BJ (cell line): ENCODE measurements around the gene ICE1. TPM values are rescaled to one million over a fixed set of nuclear protein-coding genes. Genes with fewer than 3 reads are reported as not detected.

Experiments used
- CTCF ChIA-PET: fragments of 350-600 bp; formaldehyde crosslinking; extraction: SDS; loops from one replicate; lab custom pipeline; 2021; ENCODE audit warnings: antibody characterized with exemption, inconsistent platforms; lab: Yijun Ruan, JAX
- POLR2A ChIA-PET: fragments of 300-600 bp; sonication (Branson Sonifier 250); formaldehyde crosslinking; extraction: SDS; loops from one replicate; lab custom pipeline; 2021; ENCODE audit warnings: antibody characterized with exemption; lab: Charles Lee
- DNase-seq: peaks from one replicate; pipeline ENCODE4 v3.0.0-alpha.2; 2011; ENCODE audit warnings: low read depth
- H3K27me3 ChIP-seq: 2 replicates; pipeline ENCODE4 v1.6.0; 2011; ENCODE audit warnings: low read length; ENCODE audit not compliant: control insufficient read depth, insufficient read depth
- H3K36me3 ChIP-seq: 2 replicates; pipeline ENCODE4 v1.5.1; 2011; ENCODE audit warnings: low read length; ENCODE audit not compliant: control insufficient read depth, insufficient read depth
- H3K4me3 ChIP-seq: 2 replicates; pipeline ENCODE4 v1.5.1; 2011; ENCODE audit warnings: low read depth, mild to moderate bottlenecking, control low read depth, low read length
- CTCF ChIP-seq: IDR thresholded peaks from 2 replicates; pipeline ENCODE4 v1.5.1; 2011; ENCODE audit warnings: low read depth, mild to moderate bottlenecking, control low read depth, inconsistent platforms, low read length, moderate library complexity; ENCODE audit not compliant: insufficient read depth
- polyA plus RNA-seq: library from polyadenylated mRNA; depleted of rRNA; stranded (reverse); fragments of >200 nt; gene quantifications from 2 replicates; pipeline ENCODE4 v1.2.3, GENCODE V29; 2011

The ICE1 gene
- polyA plus RNA-seq, 1 experiment: 10.2 TPM

DNA sequence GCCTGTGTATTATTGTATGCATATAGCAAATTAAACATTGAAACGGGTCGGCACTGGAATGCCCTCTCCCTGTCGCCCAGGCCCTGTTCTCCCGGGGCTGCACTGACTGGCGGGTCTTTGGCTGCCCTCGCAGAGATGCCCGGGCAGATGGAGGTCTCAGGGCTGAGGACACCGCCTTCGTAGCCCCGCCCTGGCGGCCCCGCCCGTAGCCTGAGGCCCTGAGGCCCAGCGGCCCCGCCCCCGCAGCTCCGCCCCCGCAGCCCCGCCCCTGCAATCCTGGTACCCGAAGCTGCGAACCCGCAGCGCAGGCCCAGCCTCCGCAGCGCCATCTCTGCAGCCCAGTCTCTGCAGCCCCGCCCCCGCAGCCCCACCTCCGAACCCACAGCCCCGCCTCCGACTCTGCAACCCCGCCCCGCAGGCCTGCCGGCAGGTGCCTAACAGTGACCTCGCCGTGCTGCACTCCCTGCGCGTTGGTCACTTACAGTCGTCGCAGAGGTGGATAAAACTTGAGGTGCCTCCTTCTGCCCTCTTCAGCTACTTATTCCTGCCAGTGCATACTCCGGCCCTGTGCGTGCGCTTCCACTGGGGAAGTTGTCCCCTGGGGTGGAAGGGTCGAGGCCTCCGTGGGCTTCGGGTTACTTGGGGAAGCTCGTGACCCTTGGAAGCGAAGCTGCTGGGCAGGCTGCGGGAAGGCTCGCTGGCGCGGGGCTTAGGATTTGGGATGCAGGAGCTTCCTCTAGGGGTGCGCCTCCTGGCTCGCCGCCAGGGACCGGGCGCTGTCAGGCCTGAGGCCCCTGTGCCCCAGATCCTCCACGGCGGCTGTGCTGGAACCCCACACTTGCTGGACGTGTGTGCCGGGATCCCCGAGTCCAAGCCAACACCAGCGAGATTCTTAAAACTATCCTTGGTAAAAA is 72.3 kb downstream of the ICE1 start:
- ChIA-PET CTCF (interaction anchor here (1.1 to 3.2 kb wide), 3 partner anchors 9 to 1084 kb away, joined by 3 to 19 read pairs (median 5); no protein-coding TSS in a partner anchor), POLR2A (no interaction called here)
- no peak for TF ChIP-seq CTCF
- DNase-seq: no peak
- Histone ChIP-seq H3K27me3 (peaks cover 2% of the 10 kb centered on the region; the same call in 1 of the 2 replicates), H3K4me3 (0 out of 2 replicates have a peak overlapping the region, but pooled peaks have one; percentile 7), H3K36me3 (no peaks in the 10 kb centered on the region)

GRCh38 chr5:5497152-5497788 is 74.8 kb downstream of the ICE1 start:
- peak; percentile 83 for TF ChIP-seq CTCF
- ChIA-PET CTCF (interaction anchor here (0.6 to 3.2 kb wide), 10 partner anchors 9 to 1145 kb away, joined by 3 to 19 read pairs (median 3); no protein-coding TSS in a partner anchor), POLR2A (no interaction called here)
- Histone ChIP-seq H3K27me3 (peaks cover 2% of the 10 kb centered on the region; the same call in 1 of the 2 replicates), H3K36me3 (no peaks in the 10 kb centered on the region), H3K4me3 (no peak overlapping the region)
- DNase-seq: no peak

DNA sequence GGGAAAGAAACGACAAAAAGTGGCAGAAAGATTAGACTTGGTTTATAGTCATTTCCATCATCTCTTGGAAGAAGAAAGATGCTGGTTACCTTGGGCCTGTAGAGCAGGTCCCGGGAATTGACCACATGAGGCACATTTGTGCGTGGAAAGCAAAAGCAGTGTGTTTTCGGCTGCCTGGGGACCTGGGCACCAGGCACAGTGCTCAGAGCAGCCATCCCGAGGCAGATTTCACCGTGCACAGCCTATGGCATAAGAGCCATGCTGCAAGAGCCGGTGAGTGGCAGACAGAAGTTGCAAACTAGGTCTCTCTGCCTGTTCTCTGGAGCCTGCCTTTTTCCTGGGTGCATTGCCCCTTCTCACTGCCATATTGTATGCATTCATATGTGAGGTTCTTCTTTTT is 77.0 kb downstream of the ICE1 start:
- Histone ChIP-seq H3K27me3 (peaks cover 2% of the 10 kb centered on the region; the same call in 1 of the 2 replicates), H3K36me3 (no peaks in the 10 kb centered on the region), H3K4me3 (no peak overlapping the region)
- CTCF ChIA-PET: no interaction called here
- DNase-seq: no peak
- no peak for TF ChIP-seq CTCF
- POLR2A ChIA-PET: no interaction called here

DNA sequence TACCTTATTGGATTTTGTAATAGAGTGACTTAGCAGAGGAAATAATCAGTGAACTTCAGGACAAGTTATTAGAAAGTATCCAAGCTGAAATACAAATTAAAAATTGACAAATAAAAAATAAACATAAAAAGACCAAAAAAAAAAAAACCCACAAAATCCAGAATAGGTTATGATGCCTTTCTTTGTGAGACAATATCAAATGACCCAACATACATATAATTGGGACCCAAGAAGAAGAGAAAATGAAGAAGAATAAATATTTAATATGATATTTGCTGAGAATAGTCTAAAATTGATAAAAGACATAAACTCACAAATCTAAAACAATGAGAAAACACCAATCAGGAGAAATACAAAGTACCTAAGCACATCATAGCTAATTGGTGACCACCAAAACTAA is 81.8 kb downstream of the ICE1 start:
- DNase-seq: no peak
- POLR2A ChIA-PET: no interaction called here
- CTCF ChIA-PET: interaction anchor here (0.5 kb wide), 1 partner anchor 1002 kb away, joined by 3 read pairs; no protein-coding TSS in a partner anchor
- Histone ChIP-seq H3K36me3 (no peaks in the 10 kb centered on the region), H3K27me3 (peaks cover 2% of the 10 kb centered on the region; the same call in 1 of the 2 replicates), H3K4me3 (no peak overlapping the region)
- no peak for TF ChIP-seq CTCF

- Histone ChIP-seq H3K4me3 (no peak overlapping the region), H3K36me3 (no peaks in the 10 kb centered on the region), H3K27me3 (no peaks in the 10 kb centered on the region)
- TF ChIP-seq CTCF: no peak
- CTCF ChIA-PET: interaction anchor here (1.4 kb wide), 1 partner anchor 9 kb away, joined by 4 read pairs; no protein-coding TSS in a partner anchor
- POLR2A ChIA-PET: no interaction called here
- no peak for DNase-seq
Observed at GRCh38 chr5:5505815-5506214, 83.3 kb downstream of the ICE1 start.
